Neuronal stem cell (in vitro differentiated cells): Measurements from ENCODE around the gene GALNT12.

Source experiments
- DNase-seq: peaks from one replicate; pipeline ENCODE4 v3.0.0-alpha.2; 2013; ENCODE audit warnings: low spot score
- H2AFZ ChIP-seq: one replicate; pipeline ENCODE4 v1.6.1; 2013; ENCODE audit warnings: mild to moderate bottlenecking, low read length, inconsistent platforms
- H2AK5ac ChIP-seq: 2 replicates; pipeline ENCODE4 v1.6.1; 2013; ENCODE audit warnings: low read depth, mild to moderate bottlenecking, inconsistent platforms, low read length, moderate library complexity, mixed read lengths
- H2BK120ac ChIP-seq: 2 replicates; pipeline ENCODE4 v1.6.1; 2013; ENCODE audit warnings: low read depth, mild to moderate bottlenecking, inconsistent platforms, low read length, moderate library complexity, mixed read lengths
- H2BK12ac ChIP-seq: one replicate; pipeline ENCODE4 v1.6.1; 2013; ENCODE audit warnings: low read length, inconsistent platforms
- H2BK15ac ChIP-seq: 2 replicates; pipeline ENCODE4 v1.6.1; 2013; ENCODE audit warnings: mild to moderate bottlenecking, low read length, inconsistent platforms, mixed read lengths
- H2BK5ac ChIP-seq: one replicate; pipeline ENCODE4 v1.6.1; 2013; ENCODE audit warnings: inconsistent platforms, mild to moderate bottlenecking, low read length, moderate library complexity
- H3K14ac ChIP-seq: one replicate; pipeline ENCODE4 v1.6.1; 2013; ENCODE audit warnings: low read length, inconsistent platforms
- H3K18ac ChIP-seq: 2 replicates; pipeline ENCODE4 v1.6.1; 2013; ENCODE audit warnings: low read length, inconsistent platforms
- H3K23ac ChIP-seq: 2 replicates; pipeline ENCODE4 v1.6.1; 2013; ENCODE audit warnings: low read depth, mild to moderate bottlenecking, mixed read lengths, low read length, inconsistent platforms; ENCODE audit not compliant: poor library complexity
- H3K27ac ChIP-seq: replicated peaks from 3 replicates; pipeline ENCODE4 v1.5.1; 2013; ENCODE audit warnings: low read length, inconsistent platforms
- H3K27me3 ChIP-seq, 3 experiments: 2 replicates each; pipeline ENCODE4 v1.6.1; 2013; ENCODE audit warnings: low read length in 3 of 3, mild to moderate bottlenecking in 2 of 3, inconsistent platforms in 1 of 3, low read depth in 1 of 3, mixed read lengths in 1 of 3, moderate library complexity in 1 of 3; ENCODE audit not compliant: control insufficient read depth in 3 of 3, insufficient read depth in 3 of 3
- H3K36me3 ChIP-seq, 2 donors: replicated peaks in 1 of 2; 2 replicates each; pipeline ENCODE4 v1.6.1; 2013; ENCODE audit warnings: low read length in 2 of 2; ENCODE audit not compliant: control insufficient read depth in 2 of 2, insufficient read depth in 2 of 2
- H3K4ac ChIP-seq: 2 replicates; pipeline ENCODE4 v1.6.1; 2013; ENCODE audit warnings: inconsistent platforms, mild to moderate bottlenecking, low read length, moderate library complexity
- H3K4me1 ChIP-seq, 2 donors: 1 replicate in 1 of 2; 2 replicates in 1 of 2; pipeline ENCODE4 v1.6.1; 2013; ENCODE audit warnings: low read length in 2 of 2, low read depth in 1 of 2; ENCODE audit not compliant: control insufficient read depth in 2 of 2, insufficient read depth in 1 of 2
- H3K4me2 ChIP-seq: one replicate; pipeline ENCODE4 v1.6.1; 2013; ENCODE audit warnings: mild to moderate bottlenecking, low read length, inconsistent platforms; ENCODE audit not compliant: insufficient read depth, poor library complexity, severe bottlenecking
- H3K4me3 ChIP-seq, 2 donors: 2 replicates each; pipeline ENCODE4 v1.5.1; 2013; ENCODE audit warnings: low read length in 2 of 2, mild to moderate bottlenecking in 2 of 2, inconsistent platforms in 1 of 2, moderate library complexity in 1 of 2
- H3K79me1 ChIP-seq: one replicate; pipeline ENCODE4 v1.6.1; 2013; ENCODE audit warnings: low read depth, mild to moderate bottlenecking, inconsistent platforms, low read length, moderate library complexity
- H3K9ac ChIP-seq: one replicate; pipeline ENCODE4 v1.6.1; 2013; ENCODE audit warnings: mild to moderate bottlenecking, low read depth, low read length, inconsistent platforms; ENCODE audit not compliant: poor library complexity
- H3K9me3 ChIP-seq, 2 donors: replicated peaks in 1 of 2; 2 replicates each; pipeline versions ENCODE3 to v1.6.1; 2013; ENCODE audit warnings: low read length in 2 of 2, mild to moderate bottlenecking in 2 of 2, inconsistent platforms in 1 of 2, low read depth in 1 of 2, mixed read lengths in 1 of 2, moderate library complexity in 1 of 2; ENCODE audit not compliant: control insufficient read depth in 2 of 2, insufficient read depth in 1 of 2
- H4K8ac ChIP-seq: one replicate; pipeline ENCODE4 v1.6.1; 2013; ENCODE audit warnings: low read depth, mild to moderate bottlenecking, inconsistent platforms, low read length, moderate library complexity
- H4K91ac ChIP-seq: one replicate; pipeline ENCODE4 v1.6.1; 2013; ENCODE audit warnings: low read length, low read depth, mild to moderate bottlenecking, inconsistent platforms; ENCODE audit not compliant: poor library complexity
- WGBS, 2 donors: extraction: QIAGEN DNeasy Blood & Tissue Kit; methylation state at CpG; one replicate each; pipeline ENCODE4 v1.1.7; 2013; ENCODE audit warnings: missing lambda C conversion rate in 2 of 2, mixed read lengths in 1 of 2; ENCODE audit not compliant: insufficient read length in 2 of 2, insufficient replicate concordance in 1 of 2; ENCODE audit errors: extremely low coverage in 2 of 2; 5-methylcytosine and 5-hydroxymethylcytosine counted together

Gene GALNT12

DNA sequence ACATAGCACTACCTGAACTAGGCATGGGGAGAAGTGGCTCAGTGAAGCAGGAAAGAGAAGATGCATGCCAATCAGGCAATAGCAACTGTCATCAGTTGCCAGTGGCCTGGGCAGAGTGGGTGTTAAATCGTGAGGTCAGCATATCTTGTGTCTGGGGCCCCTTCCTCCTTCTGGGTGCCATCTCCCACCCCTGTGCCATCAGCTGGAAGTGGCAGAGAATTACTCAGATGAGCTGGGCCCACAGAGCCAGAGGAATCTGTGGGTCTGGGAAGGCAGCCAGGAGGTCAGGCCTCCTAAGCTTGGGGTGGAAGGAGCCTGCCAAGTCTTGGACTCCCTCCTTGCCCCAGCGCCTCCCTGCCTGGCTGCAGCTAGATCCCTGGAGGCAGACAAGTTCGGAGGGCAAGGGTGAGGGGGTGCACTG lies 66.5 kb downstream of the GALNT12 start:
- no peak overlapping the region for H3K4ac ChIP-seq
- H3K9me3 ChIP-seq: no peaks in the 10 kb centered on the region
- H2AK5ac ChIP-seq: no peak overlapping the region
- no peak overlapping the region for H2AFZ ChIP-seq
- no peaks in the 10 kb centered on the region for H3K4me1 ChIP-seq
- no peaks in the 10 kb centered on the region for H3K27me3 ChIP-seq
- no peak for DNase-seq
- no peak overlapping the region for H3K18ac ChIP-seq
- H2BK120ac ChIP-seq: no peak overlapping the region
- no peak overlapping the region for H3K4me3 ChIP-seq
- H2BK15ac ChIP-seq: no peak overlapping the region
- H3K27ac ChIP-seq: no peak overlapping the region
- H3K23ac ChIP-seq: no peak overlapping the region
- peak overlapping the region; percentile 14 for H3K14ac ChIP-seq
- H3K79me1 ChIP-seq: no peaks in the 10 kb centered on the region
- no peak overlapping the region for H4K91ac ChIP-seq
- no peak overlapping the region for H4K8ac ChIP-seq
- H2BK5ac ChIP-seq: no peak overlapping the region
- no peaks in the 10 kb centered on the region for H3K36me3 ChIP-seq
- no peak overlapping the region for H3K9ac ChIP-seq
- whole genome bisulfite sequencing, 2 donors: no CpG with 5 or more reads among the region's 3 CpGs
- no peak overlapping the region for H2BK12ac ChIP-seq
- H3K4me2 ChIP-seq: no peak overlapping the region

DNA sequence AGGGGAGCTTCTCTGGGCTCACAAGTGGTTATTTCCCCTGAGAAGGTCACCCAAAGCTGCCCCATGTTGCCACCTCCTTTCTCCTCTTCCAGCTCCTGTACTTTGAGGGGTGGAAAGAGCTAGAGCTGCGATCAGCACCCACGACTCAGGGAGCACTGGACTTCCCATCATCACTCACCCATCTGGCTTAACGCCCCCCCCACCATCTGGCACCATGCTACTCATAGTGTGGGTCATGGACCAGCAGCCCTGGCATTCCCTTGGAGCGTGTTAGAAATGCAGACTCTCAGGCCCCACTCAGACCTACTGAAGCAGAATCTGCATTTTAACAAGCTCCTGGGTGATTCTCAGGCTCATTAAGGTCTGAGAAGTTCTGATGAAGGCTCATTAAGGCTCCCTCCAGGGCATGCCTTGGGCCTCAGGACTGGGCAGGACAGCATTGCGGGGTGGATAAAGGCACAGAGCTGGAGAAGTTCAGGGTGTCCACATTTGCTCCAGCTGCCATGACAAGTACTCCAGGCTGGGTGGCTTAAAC lies 67.3 kb downstream of the GALNT12 start:
- no peak overlapping the region for H4K8ac ChIP-seq
- no peak overlapping the region for H2AFZ ChIP-seq
- no peaks in the 10 kb centered on the region for H3K79me1 ChIP-seq
- DNase-seq: no peak
- H3K23ac ChIP-seq: no peak overlapping the region
- no CpG with 5 or more reads among the region's 5 CpGs for WGBS, 2 donors
- no peak overlapping the region for H2BK15ac ChIP-seq
- H3K4me3 ChIP-seq: no peak overlapping the region
- H3K4me1 ChIP-seq: no peaks in the 10 kb centered on the region
- H3K14ac ChIP-seq: no peak overlapping the region
- H3K4ac ChIP-seq: no peak overlapping the region
- no peaks in the 10 kb centered on the region for H3K36me3 ChIP-seq
- H4K91ac ChIP-seq: no peak overlapping the region
- H3K18ac ChIP-seq: no peak overlapping the region
- no peak overlapping the region for H2BK12ac ChIP-seq
- peaks cover 0 to 8% (median 0%) of the 10 kb centered on the region in 3 experiments for H3K27me3 ChIP-seq
- no peak overlapping the region for H3K27ac ChIP-seq
- no peak overlapping the region for H3K9ac ChIP-seq
- peak overlapping the region; percentile 32 for H2AK5ac ChIP-seq
- no peak overlapping the region for H2BK120ac ChIP-seq
- H3K9me3 ChIP-seq: no peaks in the 10 kb centered on the region
- H3K4me2 ChIP-seq: no peak overlapping the region
- H2BK5ac ChIP-seq: no peak overlapping the region

DNA sequence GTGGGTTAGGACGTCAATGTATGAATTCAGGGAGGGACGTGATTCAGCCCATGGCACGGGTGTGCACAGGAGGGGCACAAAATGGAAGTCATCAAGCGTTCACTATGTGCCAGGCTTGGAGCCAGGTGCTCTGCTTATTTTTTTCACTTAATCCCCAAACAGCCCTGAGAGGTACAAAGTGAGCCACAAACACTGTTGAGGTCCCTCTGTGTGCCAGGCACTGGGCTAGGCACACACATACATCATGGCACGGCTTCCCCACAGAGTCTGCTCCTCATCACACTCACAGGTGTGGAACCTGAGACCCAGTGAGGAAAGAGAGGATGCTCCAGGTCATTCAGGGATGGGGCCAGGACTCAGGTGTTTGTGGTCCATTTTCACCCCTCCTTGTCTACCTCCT lies 68.1 kb downstream of the GALNT12 start:
- no peak overlapping the region for H3K4me3 ChIP-seq
- H4K8ac ChIP-seq: no peak overlapping the region
- H2AFZ ChIP-seq: no peak overlapping the region
- no peak overlapping the region for H3K4me2 ChIP-seq
- no peak overlapping the region for H3K18ac ChIP-seq
- no peak overlapping the region for H3K27ac ChIP-seq
- H2BK12ac ChIP-seq: no peak overlapping the region
- no CpG with 5 or more reads among the region's 5 CpGs for WGBS, 2 donors
- no peak overlapping the region for H3K9ac ChIP-seq
- DNase-seq: no peak
- H2BK15ac ChIP-seq: no peak overlapping the region
- no peaks in the 10 kb centered on the region for H3K36me3 ChIP-seq
- H2BK120ac ChIP-seq: no peak overlapping the region
- no peaks in the 10 kb centered on the region for H3K4me1 ChIP-seq
- no peak overlapping the region for H2BK5ac ChIP-seq
- H3K4ac ChIP-seq: no peak overlapping the region
- H3K9me3 ChIP-seq: no peaks in the 10 kb centered on the region
- no peaks in the 10 kb centered on the region for H3K79me1 ChIP-seq
- H2AK5ac ChIP-seq: no peak overlapping the region
- no peak overlapping the region for H3K14ac ChIP-seq
- H3K27me3 ChIP-seq: peaks cover 0 to 15% (median 0%) of the 10 kb centered on the region in 3 experiments
- H4K91ac ChIP-seq: no peak overlapping the region
- no peak overlapping the region for H3K23ac ChIP-seq

DNA sequence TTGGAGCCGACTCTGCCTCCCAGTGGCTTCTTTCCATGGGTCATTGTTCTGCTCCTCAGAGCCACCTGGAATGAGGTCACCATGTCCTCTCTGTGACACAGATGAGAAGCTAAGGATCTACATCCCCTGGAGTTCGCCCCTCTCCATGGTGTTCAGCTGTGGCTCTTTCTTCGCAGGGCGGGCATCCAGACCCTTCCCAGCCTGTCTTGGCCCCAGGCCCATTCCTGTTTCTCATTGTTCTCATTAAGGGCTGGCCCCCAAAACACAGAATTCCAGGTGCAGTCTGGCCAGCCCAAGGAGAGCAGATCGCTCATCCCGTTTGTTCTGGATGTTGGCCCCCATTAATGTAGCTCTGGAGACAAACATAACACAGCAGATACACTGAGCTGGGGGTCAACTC lies 69.8 kb downstream of the GALNT12 start:
- Histone ChIP-seq H3K23ac (no peak overlapping the region), H2BK120ac (no peak overlapping the region), H3K27me3 (peaks cover 0 to 26% (median 0%) of the 10 kb centered on the region in 3 experiments), H4K8ac (no peak overlapping the region), H3K18ac (no peak overlapping the region), H2BK12ac (no peak overlapping the region), H3K4me2 (no peak overlapping the region), H3K9me3 (no peaks in the 10 kb centered on the region), H3K4me1 (no peaks in the 10 kb centered on the region), H2BK15ac (no peak overlapping the region), H3K14ac (no peak overlapping the region), H2AFZ (no peak overlapping the region), H3K4me3 (no peak overlapping the region), H2BK5ac (no peak overlapping the region), H3K27ac (no peak overlapping the region), H2AK5ac (peak overlapping the region; percentile 25), H3K9ac (no peak overlapping the region), H3K36me3 (no peaks in the 10 kb centered on the region), H4K91ac (no peak overlapping the region), H3K4ac (no peak overlapping the region), H3K79me1 (no peaks in the 10 kb centered on the region)
- WGBS, 2 donors: no CpG with 5 or more reads among the region's 6 CpGs
- DNase-seq: no peak
